Smooth muscle cell (in vitro differentiated cells): ENCODE results near the gene GPC1. TPM values are rescaled to one million over a fixed set of nuclear protein-coding genes. Genes with fewer than 3 reads are reported as not detected.

Experiments used
- DNase-seq: peaks from one replicate; lab custom pipeline; 2025; ENCODE audit not compliant: unreplicated experiment; lab: John Stamatoyannopoulos, UW
- H2AFZ ChIP-seq: fragments of 200-600 bp; sonication (generic); 2 replicates; pipeline ENCODE4 v1.6.0; 2016; ENCODE audit warnings: antibody characterized with exemption, low read depth, mild to moderate bottlenecking
- H3F3A ChIP-seq: fragments of 200-600 bp; sonication (generic); 2 replicates; pipeline ENCODE4 v1.6.0; 2017; ENCODE audit warnings: antibody characterized with exemption, low read depth
- H3K27ac ChIP-seq: fragments of 200-600 bp; sonication (generic); 2 replicates; pipeline ENCODE4 v1.5.1; 2016; ENCODE audit warnings: low read depth, mild to moderate bottlenecking
- H3K27me3 ChIP-seq: fragments of 200-600 bp; sonication (generic); 2 replicates; pipeline ENCODE4 v1.6.1; 2016; ENCODE audit warnings: low read depth, mild to moderate bottlenecking
- H3K36me3 ChIP-seq: fragments of 200-600 bp; sonication (generic); 2 replicates; pipeline ENCODE4 v1.5.1; 2016; ENCODE audit warnings: low read depth
- H3K4me1 ChIP-seq: fragments of 200-600 bp; sonication (generic); 2 replicates; pipeline ENCODE4 v1.5.1; 2016; ENCODE audit warnings: low read depth
- H3K4me2 ChIP-seq: fragments of 200-600 bp; sonication (generic); 2 replicates; pipeline ENCODE4 v1.6.0; 2016; ENCODE audit warnings: mild to moderate bottlenecking
- H3K4me3 ChIP-seq: fragments of 200-600 bp; sonication (generic); 2 replicates; pipeline ENCODE4 v1.5.1; 2016; ENCODE audit warnings: mild to moderate bottlenecking
- H3K79me2 ChIP-seq: fragments of 200-600 bp; sonication (generic); 2 replicates; pipeline ENCODE4 v1.6.0; 2016; ENCODE audit warnings: low read depth, mild to moderate bottlenecking
- H3K9ac ChIP-seq: fragments of 200-600 bp; sonication (generic); 2 replicates; pipeline ENCODE4 v1.6.0; 2016; ENCODE audit warnings: low read depth
- H3K9me3 ChIP-seq: fragments of 200-600 bp; sonication (generic); replicated peaks from 2 replicates; pipeline ENCODE4 v1.5.1; 2016; ENCODE audit warnings: low read depth
- H4K20me1 ChIP-seq: fragments of 200-600 bp; sonication (generic); 2 replicates; pipeline ENCODE4 v1.6.0; 2016; ENCODE audit warnings: low read depth
- WGBS: methylation state at CpG from one replicate; pipeline ENCODE4 v1.1.7; 2016; ENCODE audit warnings: low lambda C conversion rate; 5-methylcytosine and 5-hydroxymethylcytosine counted together
- polyA plus RNA-seq: library from polyadenylated mRNA; unstranded; fragments of >200 nt; fragmentation: Nextera tagmentation; extraction: Ambion mirVana; gene quantifications from 2 replicates; pipeline ENCODE4 v1.2.1, GENCODE V29; 2016
- total RNA-seq: library from RNA; depleted of rRNA; stranded (reverse); fragments of >200 nt; gene quantifications from 2 replicates; pipeline ENCODE4 v1.2.3, GENCODE V29; 2014
- TF ChIP-seq, protein P1 (sequence below): fragments of 200-600 bp; sonication (generic); IDR thresholded peaks from 2 replicates; pipeline ENCODE4 v1.5.1; 2017; ENCODE audit warnings: borderline replicate concordance, mild to moderate bottlenecking, antibody characterized with exemption; ENCODE audit not compliant: insufficient read depth, poor library complexity, severe bottlenecking

Gene GPC1
- total and polyA plus RNA-seq, 2 experiments from 2014 or later, result 88.9 to 221 TPM

DNA sequence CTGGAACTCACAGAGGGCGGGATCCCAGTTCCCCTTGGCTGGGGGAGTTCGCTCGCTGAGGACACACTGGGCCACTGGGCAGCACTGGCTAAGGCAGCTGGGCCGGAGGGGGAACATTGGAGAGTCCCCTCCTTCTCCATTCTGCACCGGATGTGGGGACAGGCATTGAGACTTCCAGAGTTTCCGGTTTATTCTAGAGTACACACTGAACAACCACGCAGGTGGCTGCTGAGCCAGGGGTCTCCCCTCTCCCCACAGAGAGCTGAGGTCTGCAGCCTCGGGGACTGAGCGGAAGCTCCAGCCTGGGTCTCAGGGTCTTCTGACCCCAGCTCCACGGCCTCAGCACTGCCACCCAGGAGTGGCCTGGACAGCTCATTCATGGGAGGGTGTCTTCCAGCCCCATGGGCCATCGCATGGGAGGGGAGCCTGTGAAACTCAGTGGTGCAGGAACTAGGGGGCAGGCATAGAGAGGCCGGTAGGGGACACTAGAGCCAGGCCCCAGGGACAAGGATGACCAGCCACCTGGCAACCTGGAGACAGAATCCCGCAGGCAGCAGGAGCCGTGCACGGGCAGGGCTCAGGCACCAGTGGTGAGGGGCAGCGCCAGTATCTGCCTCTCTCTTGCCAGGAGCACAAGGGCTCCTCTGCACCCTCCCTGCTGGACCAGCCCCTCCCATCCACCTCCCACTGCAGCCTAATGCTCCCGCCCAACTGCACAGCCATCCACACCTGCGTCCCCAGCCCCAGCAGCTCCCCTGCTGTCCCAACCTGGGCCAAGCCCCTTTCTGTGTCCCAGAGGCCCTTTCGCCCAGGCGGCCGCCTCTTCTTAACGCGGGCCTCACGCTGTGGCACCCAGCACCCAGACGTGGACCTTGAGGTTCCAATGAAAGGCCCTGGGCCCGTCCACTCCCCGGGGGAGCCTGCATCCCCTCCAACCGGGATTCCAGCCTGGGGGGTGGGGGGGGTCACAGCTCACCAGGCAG is 45.1 kb upstream of the GPC1 start:
- no peak for DNase-seq
- Histone ChIP-seq H3K4me1 (no peaks in the 10 kb centered on the region), H3K4me2 (no peak overlapping the region), H3K27ac (no peak overlapping the region), H3K27me3 (no peaks in the 10 kb centered on the region), H3K79me2 (no peaks in the 10 kb centered on the region), H3K9me3 (no peaks in the 10 kb centered on the region), H2AFZ (no peak overlapping the region), H4K20me1 (no peaks in the 10 kb centered on the region), H3K4me3 (no peak overlapping the region), H3K36me3 (no peaks in the 10 kb centered on the region), H3F3A (no peaks in the 10 kb centered on the region), H3K9ac (no peak overlapping the region)
- WGBS, result 95% methylated on average over 28 of the region's 28 CpGs
- TF ChIP-seq, protein P1, sequence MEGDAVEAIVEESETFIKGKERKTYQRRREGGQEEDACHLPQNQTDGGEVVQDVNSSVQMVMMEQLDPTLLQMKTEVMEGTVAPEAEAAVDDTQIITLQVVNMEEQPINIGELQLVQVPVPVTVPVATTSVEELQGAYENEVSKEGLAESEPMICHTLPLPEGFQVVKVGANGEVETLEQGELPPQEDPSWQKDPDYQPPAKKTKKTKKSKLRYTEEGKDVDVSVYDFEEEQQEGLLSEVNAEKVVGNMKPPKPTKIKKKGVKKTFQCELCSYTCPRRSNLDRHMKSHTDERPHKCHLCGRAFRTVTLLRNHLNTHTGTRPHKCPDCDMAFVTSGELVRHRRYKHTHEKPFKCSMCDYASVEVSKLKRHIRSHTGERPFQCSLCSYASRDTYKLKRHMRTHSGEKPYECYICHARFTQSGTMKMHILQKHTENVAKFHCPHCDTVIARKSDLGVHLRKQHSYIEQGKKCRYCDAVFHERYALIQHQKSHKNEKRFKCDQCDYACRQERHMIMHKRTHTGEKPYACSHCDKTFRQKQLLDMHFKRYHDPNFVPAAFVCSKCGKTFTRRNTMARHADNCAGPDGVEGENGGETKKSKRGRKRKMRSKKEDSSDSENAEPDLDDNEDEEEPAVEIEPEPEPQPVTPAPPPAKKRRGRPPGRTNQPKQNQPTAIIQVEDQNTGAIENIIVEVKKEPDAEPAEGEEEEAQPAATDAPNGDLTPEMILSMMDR, result no peak

DNA sequence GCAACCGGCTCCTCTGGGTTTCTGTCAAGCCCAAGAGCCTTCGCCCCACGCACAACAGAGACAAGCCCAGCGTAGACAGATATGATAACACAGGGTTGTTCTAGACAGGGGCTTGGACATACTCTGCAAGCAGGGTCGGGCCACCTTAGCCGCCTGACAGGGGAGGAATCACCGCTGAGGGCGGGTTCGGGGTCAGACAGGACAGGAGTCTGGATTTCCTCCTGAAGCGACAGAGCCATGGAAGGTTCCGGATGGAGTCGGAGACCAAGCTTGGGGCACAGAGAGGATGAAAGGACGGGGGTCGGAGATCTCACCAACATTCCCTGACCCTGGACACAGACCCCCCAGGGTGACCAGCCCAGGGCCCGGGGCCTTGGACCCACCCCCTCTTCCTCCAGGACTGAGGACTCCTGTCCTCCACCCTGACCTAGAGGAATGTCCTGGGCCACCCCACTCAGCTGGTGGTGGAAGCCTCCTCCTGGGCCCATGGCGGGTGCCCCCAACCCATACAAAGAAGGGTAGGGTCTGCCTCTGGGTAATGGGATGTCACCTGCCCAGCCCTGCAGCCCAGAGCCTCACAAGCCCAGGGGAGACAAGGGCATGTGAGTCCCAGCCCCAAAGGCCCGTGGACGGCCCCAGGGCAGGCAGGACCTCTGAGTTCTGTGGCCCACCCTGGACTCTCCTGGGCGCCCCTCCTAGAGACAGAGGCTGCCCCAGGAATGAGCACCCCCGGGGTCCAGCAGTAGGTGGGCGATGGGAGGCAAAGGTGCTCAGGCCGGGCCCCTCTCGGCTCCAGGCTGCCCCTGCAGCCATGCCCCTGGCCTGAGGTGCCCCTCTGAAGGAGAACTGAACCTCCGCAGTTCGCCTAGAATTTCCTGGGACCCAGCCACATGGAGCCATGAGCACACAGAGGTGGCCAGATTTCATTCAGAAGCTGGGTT is 44.1 kb upstream of the GPC1 start:
- Histone ChIP-seq H3K27ac (no peak overlapping the region), H3K4me1 (no peaks in the 10 kb centered on the region), H3K4me3 (no peak overlapping the region), H3K27me3 (no peaks in the 10 kb centered on the region), H3K9me3 (no peaks in the 10 kb centered on the region), H3K79me2 (no peaks in the 10 kb centered on the region), H4K20me1 (no peaks in the 10 kb centered on the region), H3K36me3 (no peaks in the 10 kb centered on the region), H3K4me2 (no peak overlapping the region), H3K9ac (no peak overlapping the region), H3F3A (no peaks in the 10 kb centered on the region), H2AFZ (no peak overlapping the region)
- 93% methylated on average over 24 of the region's 25 CpGs for WGBS
- TF ChIP-seq, protein P1, result no peak
- DNase-seq, result no peak

DNA sequence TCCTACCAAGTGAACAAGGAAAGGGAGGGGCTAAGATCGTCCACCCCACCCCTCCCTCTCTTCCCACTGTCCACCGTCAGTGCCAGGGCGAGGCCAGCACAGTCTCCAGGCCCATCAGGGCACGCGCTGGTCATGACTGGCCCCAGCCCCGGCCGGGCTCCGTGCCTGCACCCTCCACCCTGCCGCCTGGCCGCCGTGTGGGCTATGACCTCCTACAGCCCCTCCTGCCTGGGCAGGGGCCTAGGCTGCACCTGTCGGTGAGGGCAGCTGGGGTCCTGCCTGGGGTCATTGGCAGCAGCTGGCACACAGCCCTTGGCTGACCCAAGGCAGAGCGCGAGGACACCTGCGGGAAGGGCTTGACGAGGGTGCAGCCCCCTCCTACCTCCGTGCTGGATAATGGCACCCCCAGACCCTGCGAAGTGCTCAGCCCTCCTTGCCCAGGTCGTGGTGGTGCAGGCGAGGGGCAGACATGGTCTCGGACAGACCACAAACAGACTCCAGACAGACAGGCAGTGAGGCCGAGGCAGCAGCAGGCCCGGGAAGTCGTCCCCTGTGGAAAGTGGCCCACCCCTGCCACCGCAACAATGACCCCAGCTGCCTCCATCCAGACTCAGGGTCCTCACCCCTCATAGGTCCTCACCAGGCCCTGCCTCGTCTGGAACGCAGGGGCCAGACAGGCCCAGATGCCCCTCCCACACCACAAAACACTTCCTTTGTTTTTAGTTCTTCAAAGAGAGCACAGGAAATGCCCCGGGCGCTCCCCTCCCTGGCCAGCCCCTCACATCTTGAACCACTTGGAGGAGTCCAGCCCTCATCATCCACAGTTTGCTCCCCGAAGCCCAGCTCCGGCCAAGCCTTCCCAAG is 43.1 kb upstream of the GPC1 start:
- Histone ChIP-seq H3K4me3 (no peak overlapping the region), H3K9me3 (no peaks in the 10 kb centered on the region), H3K9ac (no peak overlapping the region), H3K27me3 (no peaks in the 10 kb centered on the region), H3K79me2 (no peaks in the 10 kb centered on the region), H2AFZ (no peak overlapping the region), H3F3A (no peaks in the 10 kb centered on the region), H3K27ac (no peak overlapping the region), H3K4me2 (no peak overlapping the region), H3K4me1 (no peaks in the 10 kb centered on the region), H4K20me1 (no peaks in the 10 kb centered on the region), H3K36me3 (no peaks in the 10 kb centered on the region)
- TF ChIP-seq, protein P1, result no peak
- 84% methylated on average over 31 of the region's 31 CpGs for WGBS
- DNase-seq, result no peak
